Germinal center (tissue), 1 donor: Measurements from ENCODE around the gene KRTAP5-5.

Experiments
- DNase-seq: peaks from one replicate; pipeline ENCODE4 v3.0.0; 2012; ENCODE audit warnings: mixed read lengths, low spot score

KRTAP5-5 gene

DNA sequence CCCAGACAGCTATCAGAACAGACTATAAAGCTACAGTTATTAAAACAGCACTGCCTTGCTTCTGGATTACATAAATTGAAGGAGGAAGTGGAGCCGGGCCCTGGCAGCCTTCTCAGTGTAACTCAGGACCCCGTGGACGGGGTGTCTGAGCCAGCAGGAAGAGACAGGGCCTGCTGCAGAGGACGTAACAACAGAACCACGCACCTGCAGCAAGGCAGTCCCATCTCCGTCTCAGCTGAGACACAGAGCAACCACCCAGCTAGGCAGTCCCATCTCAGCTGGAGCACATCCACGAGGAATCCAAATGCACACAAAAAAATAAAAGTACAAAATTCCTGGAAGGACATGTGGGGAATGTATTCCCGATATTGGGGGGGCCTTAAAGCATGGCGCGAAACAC lies 50.3 kb downstream of the KRTAP5-5 start:
- DNase-seq, result no peak
